HG02938 (cell line): ENCODE data around the gene ARMCX6.
A peak's percentile ranks its signal among the peaks of the same experiment; 100 is the strongest.
"Not testable (repeated sequence)": the region's sequence is repeated elsewhere in the genome, so short reads cannot be mapped to it uniquely, and the experiment has no call there.

ENCODE experiments used
- ATAC-seq: cut with Tn5 transposase; IDR thresholded peaks from one replicate; pipeline ENCODE4 v1.9.1; 2021; ENCODE audit warnings: mild to moderate bottlenecking, moderate library complexity; ENCODE audit not compliant: unreplicated experiment

Gene ARMCX6

GRCh38 chrX:101617211-101618191 lies at the start of gene ARMCX6:
Gene ARMCX6 (minus strand): TSS chrX:101618000. CDS start chrX:101616620, 1,380 bp downstream.
- ATAC-seq = peak; percentile 95

DNA sequence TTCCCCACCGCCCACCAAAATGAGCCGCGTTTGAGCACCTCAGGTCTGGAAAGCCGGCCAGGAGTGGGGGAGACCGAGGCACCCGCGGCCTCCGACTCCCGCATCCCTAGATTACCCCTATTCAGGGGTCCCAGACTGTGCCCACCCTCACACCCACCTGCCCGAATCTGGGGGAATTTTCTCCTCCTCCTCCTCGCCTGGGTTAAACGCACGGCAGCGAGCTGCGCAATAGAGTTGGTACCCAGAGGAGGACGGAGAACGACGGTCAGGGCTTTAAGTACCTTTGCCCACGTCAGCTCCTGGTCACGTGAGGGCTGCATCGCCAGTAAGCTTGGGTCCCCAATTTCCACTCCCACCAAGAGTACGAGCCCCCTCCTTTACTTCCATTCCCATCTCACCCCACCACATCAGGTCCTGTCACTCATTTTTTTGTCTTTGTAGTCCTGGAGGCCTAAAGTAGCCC lies 41.8 kb upstream of the ARMCX6 start, which contains the start of gene ARMCX2:
TSS of gene ARMCX2 (minus strand) at position 250 of the 463 bp plus-strand sequence. CDS start 2,262 bp downstream, outside the sequence.
- peak; percentile 62 for ATAC-seq

DNA sequence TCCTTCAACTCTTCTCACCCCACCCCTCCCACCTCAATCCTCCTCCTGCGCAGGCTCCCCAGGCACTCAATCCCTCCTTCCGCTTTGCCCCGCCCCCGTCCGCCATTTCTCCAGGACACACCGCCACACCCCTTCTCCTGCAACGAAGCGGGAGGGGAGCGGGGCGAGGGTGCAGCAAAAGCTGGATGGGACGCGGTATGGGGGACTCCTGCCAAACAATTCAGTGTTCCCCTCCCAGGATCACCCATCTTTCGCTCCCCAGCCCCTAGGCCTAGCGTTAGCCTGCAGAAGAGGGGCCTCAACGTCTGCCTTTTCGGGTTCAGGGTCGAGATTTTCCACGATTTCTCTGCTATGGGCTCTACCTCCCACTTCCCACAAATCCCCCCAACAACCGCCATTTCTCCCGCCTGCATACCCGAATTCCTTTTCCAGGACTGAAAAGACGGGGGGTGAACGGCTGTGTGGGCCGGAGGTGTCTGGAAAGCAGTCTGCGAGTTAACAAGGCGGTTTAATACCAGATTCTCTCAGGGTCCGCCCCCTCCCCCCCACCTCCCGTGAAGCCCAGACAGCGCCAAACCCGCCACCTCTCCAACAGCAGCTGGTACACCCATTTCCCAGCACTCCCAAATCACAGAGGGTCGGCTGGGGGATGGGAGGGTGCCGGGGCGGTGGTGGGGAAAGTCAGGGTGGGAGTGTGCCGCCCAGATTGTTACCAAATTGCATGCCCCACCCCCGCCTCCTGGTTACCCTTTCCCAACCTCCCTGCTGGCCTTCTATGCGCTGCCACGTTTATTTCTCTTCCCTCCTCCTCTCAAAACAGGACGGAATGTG lies 41.1 kb upstream of the ARMCX6 start:
- ATAC-seq = no peak

DNA sequence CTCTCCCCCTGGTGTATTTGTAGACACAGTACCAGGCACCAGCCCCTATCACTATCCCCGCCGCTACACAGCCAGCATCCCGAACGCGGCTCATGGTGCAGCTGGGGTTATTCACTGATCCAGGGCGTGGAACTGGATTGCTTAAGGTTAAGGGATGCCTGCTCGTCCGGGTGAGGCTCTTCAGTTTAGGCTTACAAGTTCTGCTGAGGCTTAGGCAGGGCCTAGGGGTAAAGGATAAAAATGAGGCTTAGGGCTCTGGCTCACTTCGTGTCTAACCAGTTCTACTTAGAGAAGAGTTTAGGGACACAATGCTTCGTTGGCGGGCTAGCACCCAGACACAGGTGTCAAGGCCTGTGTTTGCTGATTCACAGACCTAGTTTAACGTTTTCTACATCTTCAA lies 39.7 kb upstream of the ARMCX6 start:
- no peak for ATAC-seq

- ATAC-seq = no peak
Measured at GRCh38 chrX:101656817-101657216, 39.0 kb upstream of the ARMCX6 start.

GRCh38 chrX:101655534-101655933 lies 37.7 kb upstream of the ARMCX6 start:
- no peak for ATAC-seq

GRCh38 chrX:101647716-101648115 lies 29.9 kb upstream of the ARMCX6 start:
- ATAC-seq = not testable (repeated sequence)

DNA sequence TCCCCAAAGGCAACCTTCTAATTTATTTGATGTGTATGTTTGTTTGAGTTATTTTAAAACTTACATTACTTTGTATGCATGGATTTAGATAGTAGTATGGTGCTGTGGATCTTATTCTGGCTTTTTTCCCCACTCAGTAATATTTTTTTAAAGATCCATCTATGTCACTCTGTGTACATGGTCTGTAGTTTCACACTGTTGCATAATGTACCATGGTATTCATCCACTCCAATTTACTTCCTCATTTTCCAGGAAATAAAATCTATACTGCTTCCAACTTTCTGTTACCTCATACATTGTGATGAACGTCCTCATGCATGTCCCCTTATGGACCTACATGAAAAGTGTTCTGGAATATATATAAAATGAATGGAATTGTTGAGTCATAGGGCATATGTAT lies 24.3 kb upstream of the ARMCX6 start:
- no peak for ATAC-seq

GRCh38 chrX:101639583-101639982 lies 21.8 kb upstream of the ARMCX6 start:
- ATAC-seq = no peak

DNA sequence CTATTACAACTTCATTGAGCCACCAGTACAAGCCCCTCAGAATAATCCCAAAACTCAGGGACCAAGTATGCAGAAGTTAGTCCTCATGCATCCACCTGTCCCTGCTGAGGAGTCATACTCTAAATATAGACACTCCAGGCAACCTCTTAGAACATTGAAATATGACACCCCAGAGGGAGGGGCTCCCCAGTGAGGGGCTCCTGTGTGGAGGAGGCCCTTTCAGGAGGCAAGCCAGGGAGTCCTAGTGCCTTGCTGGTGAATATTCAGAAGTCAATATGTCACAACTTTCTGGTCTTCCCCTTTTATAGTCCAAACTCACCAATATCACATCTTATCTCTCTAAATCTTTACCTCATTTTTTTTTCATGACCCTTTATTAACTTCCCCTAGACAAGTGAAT lies 1.6 kb upstream of the ARMCX6 start:
- no peak for ATAC-seq

- ATAC-seq = no peak
Measured at GRCh38 chrX:101605728-101606127, 12.1 kb downstream of the ARMCX6 start.

DNA sequence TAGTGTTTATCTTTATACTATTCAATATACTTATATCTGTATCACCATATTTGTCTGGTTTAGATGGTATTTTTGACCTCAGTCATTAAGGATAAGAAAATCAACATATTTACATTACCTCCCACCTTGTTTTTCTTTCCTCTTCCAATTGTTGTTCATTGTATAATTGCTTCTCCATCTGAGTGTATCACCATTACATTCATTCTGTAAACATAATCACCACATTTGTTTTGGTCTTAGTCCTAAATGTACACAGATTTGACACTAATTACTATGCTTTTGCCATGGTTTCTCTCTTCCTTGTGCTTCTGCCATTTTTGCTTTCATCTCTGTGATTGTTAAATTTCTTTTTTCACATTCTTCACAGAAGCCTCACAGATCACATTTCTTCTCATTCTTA lies 12.7 kb downstream of the ARMCX6 start:
- ATAC-seq = no peak

GRCh38 chrX:101602077-101602476 lies 15.7 kb downstream of the ARMCX6 start:
- ATAC-seq = no peak

- not testable (repeated sequence) for ATAC-seq
Measured at GRCh38 chrX:101599592-101599991, 18.2 kb downstream of the ARMCX6 start.

DNA sequence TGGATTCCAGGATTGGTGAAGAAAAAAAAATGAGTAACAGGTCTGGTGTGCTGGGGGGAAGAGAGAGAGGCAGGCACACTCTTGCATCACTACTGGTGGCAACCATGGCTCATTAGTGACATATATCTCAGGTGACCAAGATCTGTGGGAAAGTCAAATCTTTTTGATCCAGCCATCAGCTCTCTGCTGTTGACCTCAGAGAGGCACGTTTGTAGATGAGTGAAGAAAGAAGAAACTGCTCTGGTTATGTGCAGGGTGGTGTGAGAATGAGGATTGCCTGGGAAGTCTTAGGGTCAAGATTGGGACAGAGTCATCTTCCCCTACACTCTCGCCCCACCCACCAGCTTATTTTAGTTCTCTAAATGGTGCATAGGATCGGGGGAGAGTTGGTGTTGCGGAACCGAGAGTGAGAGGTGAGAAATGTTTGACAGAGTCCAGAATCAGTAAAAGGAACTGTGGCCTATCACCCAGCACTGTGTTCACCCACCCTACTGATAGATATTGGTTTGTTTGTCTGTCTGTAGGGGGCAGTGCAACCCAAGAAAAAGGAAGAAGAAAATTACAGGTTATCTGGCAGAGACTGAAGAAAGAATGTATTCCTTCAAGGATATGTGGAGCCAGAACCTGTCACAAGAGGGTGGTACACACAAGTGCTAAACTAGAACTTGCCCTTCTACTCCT lies 21.9 kb downstream of the ARMCX6 start:
- ATAC-seq = peak; percentile 100
